ENCODE results near the gene HIVEP3. TPM values are rescaled to one million over a fixed set of nuclear protein-coding genes. Genes with fewer than 3 reads are reported as not detected.

HIVEP3 gene
- total RNA-seq, 2 experiments from 2014 or later, result 18.6 to 20.4 TPM

DNA sequence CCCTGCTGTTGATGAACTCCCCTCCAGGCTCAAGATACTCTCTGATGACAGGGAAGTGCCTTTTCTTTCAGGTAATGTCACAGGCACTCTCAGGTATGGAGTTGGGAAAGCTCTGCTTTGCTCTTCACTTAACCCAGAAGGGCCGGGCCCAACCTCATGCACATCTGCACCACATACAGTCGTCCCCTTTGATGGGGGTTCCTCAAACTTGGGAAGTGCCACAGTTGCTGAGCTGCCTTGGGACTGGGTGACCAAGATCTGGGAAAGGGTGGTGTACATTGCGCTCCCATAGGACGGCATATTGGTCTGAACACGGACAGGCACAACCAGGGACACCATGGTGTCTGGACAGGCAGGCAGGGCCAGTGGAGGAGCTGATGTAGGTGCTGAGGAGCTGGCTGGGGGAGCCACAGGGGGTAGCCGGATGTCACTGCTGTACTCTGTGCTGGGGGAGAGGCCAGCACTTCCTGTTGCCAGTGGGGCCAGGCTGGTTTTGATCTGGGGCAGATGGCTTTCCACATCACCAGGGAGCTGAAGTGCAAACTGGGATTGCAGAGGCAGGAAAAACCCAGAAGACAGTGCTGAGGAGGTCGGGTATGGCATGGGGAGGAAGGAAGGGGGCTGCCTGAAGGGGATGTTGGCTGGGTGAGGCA lies 338.1 kb downstream of the HIVEP3 start:
- no peak for ATAC-seq
- POLR2A ChIA-PET, result interaction anchor here (1.2 kb wide), 1 partner anchor 17 kb away, joined by 3 read pairs; no protein-coding TSS in a partner anchor

DNA sequence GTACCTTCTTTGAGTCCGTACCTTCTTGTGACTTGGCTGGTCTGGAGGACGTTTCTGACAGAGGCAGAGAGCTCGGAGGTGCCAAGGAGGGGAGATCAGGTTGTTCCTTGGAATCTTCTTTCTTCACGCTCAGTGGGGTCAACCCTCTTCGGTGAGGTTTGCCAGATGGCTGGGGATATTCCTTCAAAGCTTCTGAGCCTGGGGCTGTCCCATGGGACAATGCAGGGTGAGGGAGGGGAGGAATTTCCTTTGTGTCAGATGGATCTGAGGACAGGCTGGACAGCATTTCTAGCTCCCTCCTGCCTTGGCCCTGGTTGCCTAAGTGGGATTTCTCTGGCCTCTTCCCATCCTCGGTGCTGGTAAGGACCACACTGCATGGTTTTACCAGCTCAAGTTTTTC lies 338.7 kb downstream of the HIVEP3 start:
- POLR2A ChIA-PET, result interaction anchor here (1.2 kb wide), 1 partner anchor 18 kb away, joined by 3 read pairs; no protein-coding TSS in a partner anchor

More for the DNA sequence above, 338.1 kb downstream of the HIVEP3 start:
- no peaks in the 10 kb centered on the region for H3K9me3 Mint-ChIP-seq
- no peaks in the 10 kb centered on the region for H3K27me3 Mint-ChIP-seq
- no peak overlapping the region for H3K4me3 Mint-ChIP-seq
- TF ChIP-seq, protein P1, sequence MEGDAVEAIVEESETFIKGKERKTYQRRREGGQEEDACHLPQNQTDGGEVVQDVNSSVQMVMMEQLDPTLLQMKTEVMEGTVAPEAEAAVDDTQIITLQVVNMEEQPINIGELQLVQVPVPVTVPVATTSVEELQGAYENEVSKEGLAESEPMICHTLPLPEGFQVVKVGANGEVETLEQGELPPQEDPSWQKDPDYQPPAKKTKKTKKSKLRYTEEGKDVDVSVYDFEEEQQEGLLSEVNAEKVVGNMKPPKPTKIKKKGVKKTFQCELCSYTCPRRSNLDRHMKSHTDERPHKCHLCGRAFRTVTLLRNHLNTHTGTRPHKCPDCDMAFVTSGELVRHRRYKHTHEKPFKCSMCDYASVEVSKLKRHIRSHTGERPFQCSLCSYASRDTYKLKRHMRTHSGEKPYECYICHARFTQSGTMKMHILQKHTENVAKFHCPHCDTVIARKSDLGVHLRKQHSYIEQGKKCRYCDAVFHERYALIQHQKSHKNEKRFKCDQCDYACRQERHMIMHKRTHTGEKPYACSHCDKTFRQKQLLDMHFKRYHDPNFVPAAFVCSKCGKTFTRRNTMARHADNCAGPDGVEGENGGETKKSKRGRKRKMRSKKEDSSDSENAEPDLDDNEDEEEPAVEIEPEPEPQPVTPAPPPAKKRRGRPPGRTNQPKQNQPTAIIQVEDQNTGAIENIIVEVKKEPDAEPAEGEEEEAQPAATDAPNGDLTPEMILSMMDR (IDR thresholded peaks at IDR 0.05), result no peak
- intact Hi-C loops (cut with micrococcal nuclease), result no loop called here
- no peak for DNase-seq
- peaks cover 30% of the 10 kb centered on the region for H3K4me1 Mint-ChIP-seq (ENCODE audit: low read depth)
- peaks cover 53% of the 10 kb centered on the region for H3K36me3 Mint-ChIP-seq (ENCODE audit: low read depth)
- no peak overlapping the region for H3K27ac Mint-ChIP-seq
- CTCF ChIA-PET, result no interaction called here

DNA sequence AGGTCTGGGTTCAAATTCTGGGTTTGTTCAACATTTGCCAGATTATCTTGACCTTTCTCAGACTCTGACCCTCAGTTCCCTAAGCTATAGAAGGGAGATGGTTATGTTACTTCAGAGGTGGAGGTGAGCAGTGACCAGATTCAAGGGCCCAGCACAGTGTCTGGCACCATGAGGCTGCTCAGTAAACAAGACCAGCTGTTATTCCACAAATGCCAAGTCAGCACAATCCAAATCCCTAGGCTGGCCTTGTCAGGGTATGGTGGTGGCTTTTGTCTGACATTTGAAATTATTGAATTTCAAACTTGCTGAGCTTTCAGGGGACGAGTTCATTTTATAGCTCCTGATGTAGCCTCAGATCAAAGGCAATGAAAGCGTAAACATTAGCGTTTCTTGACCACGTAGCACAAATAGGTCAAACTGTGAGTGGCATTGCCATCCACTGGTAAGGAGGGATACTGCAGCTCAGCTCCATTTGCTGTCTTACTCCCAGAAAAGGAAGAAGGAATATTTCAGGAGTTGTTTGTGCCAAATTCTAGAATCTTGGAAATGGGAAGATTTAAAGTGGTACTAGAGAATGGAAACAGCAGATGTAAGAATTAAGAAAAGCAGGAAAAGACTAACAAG lies 339.9 kb downstream of the HIVEP3 start:
- POLR2A ChIA-PET, result no interaction called here
- intact Hi-C loops (cut with micrococcal nuclease), result loop anchor here (5.0 to 10.0 kb wide), 3 partner anchors 166 to 286 kb away; no protein-coding TSS in a partner anchor
- Mint-ChIP-seq H3K36me3 (ENCODE audit: low read depth) (peaks cover 44% of the 10 kb centered on the region), H3K27ac (no peak overlapping the region), H3K27me3 (no peaks in the 10 kb centered on the region), H3K4me3 (no peak overlapping the region), H3K9me3 (no peaks in the 10 kb centered on the region), H3K4me1 (ENCODE audit: low read depth) (peaks cover 34% of the 10 kb centered on the region)
- CTCF ChIA-PET, result interaction anchor here (1.0 to 1.7 kb wide), 9 partner anchors 16 to 595 kb away, joined by 3 to 5 read pairs (median 3); no protein-coding TSS in a partner anchor
- no peak for ATAC-seq
- TF ChIP-seq, protein P1 (IDR thresholded peaks at IDR 0.05), result peak; percentile 32
- no peak for DNase-seq

More for the DNA sequence above, 338.7 kb downstream of the HIVEP3 start:
- no peak for DNase-seq
- Mint-ChIP-seq H3K9me3 (no peaks in the 10 kb centered on the region), H3K27me3 (no peaks in the 10 kb centered on the region), H3K27ac (no peak overlapping the region), H3K4me3 (no peak overlapping the region), H3K36me3 (ENCODE audit: low read depth) (peaks cover 55% of the 10 kb centered on the region), H3K4me1 (ENCODE audit: low read depth) (peaks cover 32% of the 10 kb centered on the region)
- intact Hi-C loops (cut with micrococcal nuclease), result no loop called here
- no peak for ATAC-seq
- CTCF ChIA-PET, result interaction anchor here (1.0 to 1.7 kb wide), 3 partner anchors 18 to 345 kb away, joined by 3 to 5 read pairs (median 3); no protein-coding TSS in a partner anchor
- TF ChIP-seq, protein P1 (IDR thresholded peaks at IDR 0.05), result no peak

DNA sequence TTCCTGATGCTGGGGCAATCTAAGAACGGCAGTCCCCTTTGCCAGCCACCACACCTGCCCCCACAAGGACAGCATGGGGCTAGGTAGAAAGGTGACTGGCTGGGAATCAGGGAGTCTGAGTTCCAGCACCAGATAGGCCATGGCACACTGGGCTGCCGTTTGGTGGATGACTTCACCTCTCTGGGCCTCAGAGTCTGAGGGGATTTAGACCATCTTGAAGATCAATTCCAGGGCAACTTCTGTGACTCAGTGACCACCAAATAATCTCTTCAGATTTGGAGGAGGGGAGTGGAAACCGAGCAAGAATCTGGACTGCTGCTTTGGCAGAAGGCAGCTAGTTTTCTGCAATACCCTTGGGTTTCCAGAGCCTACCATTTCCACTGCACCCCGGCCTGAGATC lies 342.1 kb downstream of the HIVEP3 start:
- Mint-ChIP-seq H3K4me3 (no peak overlapping the region), H3K9me3 (no peaks in the 10 kb centered on the region), H3K27me3 (no peaks in the 10 kb centered on the region), H3K27ac (peak overlapping the region; percentile 35), H3K4me1 (ENCODE audit: low read depth) (peaks cover 36% of the 10 kb centered on the region), H3K36me3 (ENCODE audit: low read depth) (peaks cover 51% of the 10 kb centered on the region)
- ATAC-seq, result peak; percentile 45
- POLR2A ChIA-PET, result no interaction called here
- CTCF ChIA-PET, result no interaction called here
- intact Hi-C loops (cut with micrococcal nuclease), result loop anchor here (5.0 to 10.0 kb wide), 3 partner anchors 168 to 288 kb away; no protein-coding TSS in a partner anchor
- TF ChIP-seq, protein P1 (IDR thresholded peaks at IDR 0.05), result no peak
- peak; percentile 24 for DNase-seq

DNA sequence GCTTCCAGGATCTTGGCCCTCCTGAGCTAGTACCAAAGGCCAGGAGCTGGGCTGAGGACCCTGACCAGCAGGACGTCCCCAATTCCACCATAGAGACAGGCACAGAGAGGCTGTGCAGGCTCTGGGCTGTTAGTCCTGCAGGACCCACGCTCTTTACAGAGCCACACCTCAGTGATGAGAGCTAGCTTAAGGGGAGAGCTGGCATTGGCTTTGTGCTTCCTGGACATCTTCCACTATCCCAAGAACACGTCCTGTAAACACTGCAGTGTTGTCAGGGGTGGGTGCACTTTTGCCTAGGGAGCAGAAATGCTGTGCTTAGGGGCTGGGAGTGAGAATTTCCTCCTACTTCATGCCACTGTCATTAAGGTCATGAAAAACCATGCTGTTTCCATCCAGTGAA lies 342.5 kb downstream of the HIVEP3 start:
- no peak for ATAC-seq
- Mint-ChIP-seq H3K36me3 (ENCODE audit: low read depth) (peaks cover 53% of the 10 kb centered on the region), H3K27me3 (no peaks in the 10 kb centered on the region), H3K27ac (peak overlapping the region; percentile 35), H3K9me3 (no peaks in the 10 kb centered on the region), H3K4me1 (ENCODE audit: low read depth) (peaks cover 37% of the 10 kb centered on the region), H3K4me3 (no peak overlapping the region)
- intact Hi-C loops (cut with micrococcal nuclease), result loop anchor here (5.0 to 10.0 kb wide), 3 partner anchors 169 to 289 kb away; no protein-coding TSS in a partner anchor
- CTCF ChIA-PET, result no interaction called here
- POLR2A ChIA-PET, result no interaction called here
- TF ChIP-seq, protein P1 (IDR thresholded peaks at IDR 0.05), result no peak
- no peak for DNase-seq
